Measurements from ENCODE around the gene AP4M1. TPM values are rescaled to one million over a fixed set of nuclear protein-coding genes. Genes with fewer than 3 reads are reported as not detected.

The AP4M1 gene
- total and polyA plus RNA-seq, 9 of the 15 experiments (the other 6 are each of a cell fraction or from before 2014, with no cell fraction given), result 1.3 to 30.9 (median 14.1) TPM

DNA sequence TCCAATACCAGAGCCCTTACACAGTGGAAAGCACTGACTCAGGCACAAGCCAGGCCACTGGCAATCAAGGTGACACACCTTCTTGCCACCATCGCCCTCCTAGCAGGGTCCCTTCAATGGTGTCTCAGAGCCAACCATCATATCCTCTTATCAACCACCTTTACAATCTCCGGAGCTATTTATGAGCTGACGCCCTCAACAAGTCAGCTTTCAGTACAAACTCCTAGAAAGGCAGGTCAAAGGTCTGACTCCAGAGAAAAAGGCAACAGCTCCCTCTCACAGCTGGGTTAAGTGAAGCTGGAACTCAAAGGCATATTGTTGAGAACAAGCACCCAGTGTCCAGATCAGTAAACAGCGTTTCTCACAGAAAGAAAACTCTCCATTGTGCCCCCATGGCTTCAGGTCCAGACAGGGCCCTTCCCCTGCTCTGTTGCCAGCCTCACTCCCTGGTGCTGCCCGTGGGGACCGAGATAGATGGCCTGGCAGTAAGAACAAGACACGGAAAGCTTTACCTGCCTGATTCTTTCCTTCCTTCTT lies 22.4 kb upstream of the AP4M1 start:
- BruUV-seq (replicated peaks), result no TSS peak
- H4K20me1 ChIP-seq (replicated peaks; ENCODE audit: control insufficient read depth, insufficient read depth, low read length), result no peaks in the 10 kb centered on the region
- no peak overlapping the region for H3K27ac ChIP-seq (ENCODE audit: extremely low read depth, low read depth, low read length)
- H3K4me3 ChIP-seq, result no peak overlapping the region
- ChIA-PET POLR2A (interaction anchor here (0.5 to 4.4 kb wide), 6 partner anchors 8 to 21 kb away, joined by 3 to 17 read pairs (median 4); partner anchors contain the start of gene COPS6), CTCF (ENCODE audit: low intra/inter-chr PET ratio) (no interaction called here)
- intact Hi-C loops (cut with micrococcal nuclease) (no loop called here), in situ Hi-C loops (cut with MboI) (no loop called here)
- FAIRE-seq, result no peak
- TF ChIP-seq, protein P1, sequence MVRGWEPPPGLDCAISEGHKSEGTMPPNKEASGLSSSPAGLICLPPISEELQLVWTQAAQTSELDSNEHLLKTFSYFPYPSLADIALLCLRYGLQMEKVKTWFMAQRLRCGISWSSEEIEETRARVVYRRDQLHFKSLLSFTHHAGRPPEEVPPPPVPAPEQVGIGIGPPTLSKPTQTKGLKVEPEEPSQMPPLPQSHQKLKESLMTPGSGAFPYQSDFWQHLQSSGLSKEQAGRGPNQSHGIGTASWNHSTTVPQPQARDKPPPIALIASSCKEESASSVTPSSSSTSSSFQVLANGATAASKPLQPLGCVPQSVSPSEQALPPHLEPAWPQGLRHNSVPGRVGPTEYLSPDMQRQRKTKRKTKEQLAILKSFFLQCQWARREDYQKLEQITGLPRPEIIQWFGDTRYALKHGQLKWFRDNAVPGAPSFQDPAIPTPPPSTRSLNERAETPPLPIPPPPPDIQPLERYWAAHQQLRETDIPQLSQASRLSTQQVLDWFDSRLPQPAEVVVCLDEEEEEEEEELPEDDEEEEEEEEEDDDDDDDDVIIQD (CRISPR knock-in tag; IDR thresholded peaks at IDR 0.05), result no peak
- TF ChIP-seq CAMTA2 (CRISPR knock-in tag; conservative IDR thresholded peaks at IDR 0.05) (no peak), GABPA (tag; conservative IDR thresholded peaks at IDR 0.05; ENCODE audit: low read depth) (no peak)
- TF ChIP-seq, protein P2, sequence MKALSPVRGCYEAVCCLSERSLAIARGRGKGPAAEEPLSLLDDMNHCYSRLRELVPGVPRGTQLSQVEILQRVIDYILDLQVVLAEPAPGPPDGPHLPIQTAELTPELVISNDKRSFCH (CRISPR knock-in tag; IDR thresholded peaks at IDR 0.05), result no peak
- TF ChIP-seq, protein P2 (tag; IDR thresholded peaks at IDR 0.05), result no peak
- DNase-seq (ENCODE audit: extremely low read depth in 1 of 4, low spot score in 3 of 4), result no peak
- peaks cover 50% of the 10 kb centered on the region for H3K79me2 ChIP-seq (ENCODE audit: control insufficient read depth, insufficient read depth, low read length)
- no peak overlapping the region for H3K4me2 ChIP-seq (ENCODE audit: insufficient read depth, low read length)
- peaks cover 18% of the 10 kb centered on the region for H3K9me3 ChIP-seq (replicated peaks; ENCODE audit: control insufficient read depth, insufficient read depth, low read depth, low read length)
- no peak for ATAC-seq
- peak overlapping the region in 1 of 2 experiments; percentile 53; a peak in 1 of 4 replicates for H3K9ac ChIP-seq (ENCODE audit: insufficient read depth in 1 of 2, low read depth in 2 of 2, low read length in 2 of 2)
- H3K27me3 ChIP-seq (ENCODE audit: control insufficient read depth in 2 of 2, insufficient read depth in 2 of 2, low read length in 2 of 2), result no peaks in the 10 kb centered on the region
- H3K36me3 ChIP-seq (ENCODE audit: control insufficient read depth, insufficient read depth, low read length), result peaks cover 60% of the 10 kb centered on the region
- peaks cover 4% of the 10 kb centered on the region for H3K9me1 ChIP-seq (ENCODE audit: control insufficient read depth, insufficient read depth, low read length)
- peaks cover 10 to 26% of the 10 kb centered on the region in 2 experiments; a peak in 4 of 5 replicates for H3K4me1 ChIP-seq (replicated peaks in 1 of 2; ENCODE audit: control insufficient read depth in 2 of 2, insufficient read depth in 2 of 2, low read length in 2 of 2)
- no peak overlapping the region for H2AFZ ChIP-seq (ENCODE audit: low read depth, low read length)
- 94% methylated on average over 7 of the region's 7 CpGs for WGBS (ENCODE audit: insufficient coverage, low coverage, missing lambda C conversion rate)

Data from K562 (cell line).